ENCODE results near the gene TMOD2. TPM values are rescaled to one million over a fixed set of nuclear protein-coding genes. Genes with fewer than 3 reads are reported as not detected.

The TMOD2 gene
- total RNA-seq, 1 experiment from 2014 or later = 4.8 TPM

- no peak for DNase-seq (ENCODE audit: low read depth)
Measured at GRCh38 chr15:51736069-51736468, 15.3 kb upstream of the TMOD2 start.

- peak; percentile 40 for DNase-seq (ENCODE audit: low read depth)
Measured at GRCh38 chr15:51736751-51737521, 14.5 kb upstream of the TMOD2 start.

GRCh38 chr15:51737522-51738305 is 13.7 kb upstream of the TMOD2 start, which contains the start of gene LYSMD2:
LYSMD2 (minus strand) TSS chr15:51737655; CDS start chr15:51737622, 33 bp downstream.
- peak; percentile 73 for DNase-seq (ENCODE audit: low read depth)

GRCh38 chr15:51738553-51738952 is 12.8 kb upstream of the TMOD2 start:
- DNase-seq (ENCODE audit: low read depth) = no peak

- no peak for DNase-seq (ENCODE audit: low read depth)
Measured at GRCh38 chr15:51739061-51739712, 12.2 kb upstream of the TMOD2 start.

- DNase-seq (ENCODE audit: low read depth) = no peak
Measured at GRCh38 chr15:51749307-51749706, 2.1 kb upstream of the TMOD2 start.

- DNase-seq (ENCODE audit: low read depth) = no peak
Measured at GRCh38 chr15:51750186-51750585, 1.2 kb upstream of the TMOD2 start.

GRCh38 chr15:51751697-51752683 is 593 bp downstream of the TMOD2 start:
- peak; percentile 43 for DNase-seq (ENCODE audit: low read depth)

GRCh38 chr15:51752888-51753287 is 1.5 kb downstream of the TMOD2 start:
- DNase-seq (ENCODE audit: low read depth) = no peak

- DNase-seq (ENCODE audit: low read depth) = no peak
Measured at GRCh38 chr15:51754267-51754666, 2.9 kb downstream of the TMOD2 start.

- DNase-seq (ENCODE audit: low read depth) = no peak
Measured at GRCh38 chr15:51755790-51756189, 4.4 kb downstream of the TMOD2 start.

- no peak for DNase-seq (ENCODE audit: low read depth)
Measured at GRCh38 chr15:51756482-51756881, 5.1 kb downstream of the TMOD2 start.

GRCh38 chr15:51757450-51757849 is 6.1 kb downstream of the TMOD2 start:
- DNase-seq (ENCODE audit: low read depth) = no peak

- DNase-seq (ENCODE audit: low read depth) = peak; percentile 32
Measured at GRCh38 chr15:51758645-51759044, 7.2 kb downstream of the TMOD2 start.

- DNase-seq (ENCODE audit: low read depth) = peak; percentile 71
Measured at GRCh38 chr15:51759557-51760070, 8.2 kb downstream of the TMOD2 start.

GRCh38 chr15:51760805-51761204 is 9.4 kb downstream of the TMOD2 start:
- no peak for DNase-seq (ENCODE audit: low read depth)

- peak; percentile 21 for DNase-seq (ENCODE audit: low read depth)
Measured at GRCh38 chr15:51765751-51766150, 14.4 kb downstream of the TMOD2 start.

GRCh38 chr15:51766341-51766740 is 14.9 kb downstream of the TMOD2 start:
- no peak for DNase-seq (ENCODE audit: low read depth)

- no peak for DNase-seq (ENCODE audit: low read depth)
Measured at GRCh38 chr15:51768018-51768417, 16.6 kb downstream of the TMOD2 start.

GRCh38 chr15:51770902-51771301 is 19.5 kb downstream of the TMOD2 start:
- DNase-seq (ENCODE audit: low read depth) = no peak

- no peak for DNase-seq (ENCODE audit: low read depth)
Measured at GRCh38 chr15:51771773-51772172, 20.4 kb downstream of the TMOD2 start.

All from RPMI7951 (cell line).